Hepatic stellate cell (primary cell): ENCODE results near the gene BMPR1B.
"Not testable (repeated sequence)": the region's sequence is repeated elsewhere in the genome, so short reads cannot be mapped to it uniquely, and the experiment has no call there.

ENCODE experiments used
- DNase-seq: peaks from one replicate; pipeline ENCODE4 v3.0.0; 2011; ENCODE audit warnings: low spot score

The BMPR1B gene

DNA sequence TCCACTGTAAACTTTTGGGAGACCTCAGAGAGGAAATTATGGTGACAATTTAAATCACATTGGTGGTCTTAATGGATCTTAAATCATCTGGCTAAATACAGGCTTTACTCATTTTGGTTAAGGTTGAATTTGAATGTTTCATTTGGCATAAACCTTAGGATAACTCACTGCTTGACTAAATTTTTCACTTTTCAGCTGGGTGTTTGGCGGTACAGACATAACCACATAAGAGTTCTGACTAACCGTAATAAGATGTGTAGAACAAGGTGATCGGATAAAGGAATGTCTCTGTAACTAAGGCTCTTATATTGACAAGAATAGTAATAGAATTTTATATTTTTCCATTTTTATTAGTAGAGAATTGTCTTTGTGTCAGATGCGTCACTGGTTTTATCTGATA is 281.0 kb downstream of the BMPR1B start:
- no peak for DNase-seq

DNA sequence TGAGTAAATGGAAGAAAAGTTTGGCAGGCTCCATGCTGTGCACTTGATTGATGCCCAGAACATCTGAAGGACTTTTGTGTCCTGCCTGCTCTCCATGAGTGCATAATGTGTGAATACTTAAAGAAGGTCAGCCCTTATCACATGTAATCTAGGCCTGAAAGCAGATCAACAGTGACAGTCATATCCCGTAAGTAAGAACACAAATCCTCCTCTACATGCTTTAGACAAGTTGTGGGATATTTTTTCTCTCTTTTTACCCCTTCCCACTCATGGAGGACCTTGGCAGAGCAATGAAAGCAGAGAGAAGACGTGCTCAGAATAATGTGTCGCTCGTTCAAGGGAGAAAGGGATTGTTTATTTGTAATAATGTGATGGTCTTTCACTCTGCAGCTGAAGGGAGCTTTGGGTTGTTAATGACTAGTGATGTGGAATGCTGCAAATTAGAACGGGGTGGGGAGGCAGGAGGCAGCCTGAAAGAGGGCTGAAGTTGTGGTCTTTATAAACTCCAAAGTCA is 286.6 kb downstream of the BMPR1B start:
- DNase-seq, result no peak

DNA sequence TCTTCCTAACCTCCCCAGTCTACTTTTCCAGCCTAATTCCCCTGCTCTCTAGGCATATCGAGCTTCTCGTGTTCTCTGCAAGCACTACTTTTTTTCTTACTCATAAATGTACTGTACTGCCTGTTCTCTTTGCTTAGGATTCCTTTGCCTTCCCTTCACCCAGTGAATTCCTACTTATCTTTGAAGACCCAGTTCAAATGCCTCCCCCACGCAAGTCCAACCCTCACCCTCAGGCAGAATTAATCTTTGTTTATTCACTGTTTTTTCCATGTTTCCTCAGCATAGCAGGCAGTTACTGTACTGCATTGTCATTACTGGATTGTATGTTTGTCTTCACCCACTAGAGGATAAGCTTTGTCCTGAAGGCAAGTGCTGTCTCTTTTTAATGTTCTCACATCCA is 287.7 kb downstream of the BMPR1B start:
- DNase-seq, result no peak

DNA sequence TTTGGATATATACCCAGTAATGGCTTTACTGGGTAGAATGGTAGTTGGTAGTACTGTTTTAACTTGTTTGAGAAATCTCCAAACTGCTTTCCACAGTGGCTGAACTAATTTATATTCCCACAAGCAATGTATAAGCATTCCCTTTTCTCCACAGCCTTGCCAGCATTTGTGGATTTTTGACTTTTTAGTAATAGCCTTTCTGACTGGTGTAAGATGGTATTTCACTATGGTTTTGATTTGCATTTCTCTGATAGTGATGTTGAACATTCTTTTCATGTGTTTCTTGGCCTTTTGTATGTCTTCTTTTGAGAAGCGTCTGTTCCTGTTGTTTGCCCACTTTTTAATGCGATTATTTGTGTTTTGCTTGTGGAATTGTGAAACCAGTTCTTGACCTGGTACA is 290.5 kb downstream of the BMPR1B start:
- DNase-seq, result no peak

DNA sequence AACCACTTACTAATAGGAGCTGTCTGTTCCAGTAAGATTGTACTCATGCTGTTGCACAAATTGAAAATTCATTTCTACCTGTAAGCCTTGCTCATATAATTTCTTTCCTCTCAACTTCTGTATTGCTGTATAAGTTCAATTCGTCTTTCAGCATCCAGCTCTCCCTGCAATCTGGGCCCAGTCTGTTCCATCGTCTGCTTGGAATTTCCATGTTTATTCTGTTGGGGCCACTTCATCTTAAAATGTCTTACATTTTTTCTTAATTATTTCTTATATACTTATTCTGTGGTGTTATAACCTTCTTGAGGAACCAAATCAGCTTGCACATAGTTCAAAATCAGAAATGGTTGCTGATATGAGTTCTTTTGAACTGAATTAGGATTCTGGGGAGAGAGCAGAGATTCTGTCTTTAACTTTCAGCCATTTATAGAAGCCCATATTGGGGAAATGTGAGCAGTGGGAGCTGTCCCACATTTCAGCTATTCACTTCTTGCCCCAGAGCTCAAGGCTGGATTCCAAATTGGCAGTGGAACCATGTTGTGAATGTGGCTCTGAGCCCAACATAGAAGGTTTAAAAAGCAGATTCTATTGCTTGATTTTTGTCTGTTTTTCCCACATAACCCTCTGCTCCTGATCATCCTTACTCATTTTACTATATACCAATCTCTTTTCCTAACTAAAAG is 291.9 kb downstream of the BMPR1B start:
- no peak for DNase-seq

DNA sequence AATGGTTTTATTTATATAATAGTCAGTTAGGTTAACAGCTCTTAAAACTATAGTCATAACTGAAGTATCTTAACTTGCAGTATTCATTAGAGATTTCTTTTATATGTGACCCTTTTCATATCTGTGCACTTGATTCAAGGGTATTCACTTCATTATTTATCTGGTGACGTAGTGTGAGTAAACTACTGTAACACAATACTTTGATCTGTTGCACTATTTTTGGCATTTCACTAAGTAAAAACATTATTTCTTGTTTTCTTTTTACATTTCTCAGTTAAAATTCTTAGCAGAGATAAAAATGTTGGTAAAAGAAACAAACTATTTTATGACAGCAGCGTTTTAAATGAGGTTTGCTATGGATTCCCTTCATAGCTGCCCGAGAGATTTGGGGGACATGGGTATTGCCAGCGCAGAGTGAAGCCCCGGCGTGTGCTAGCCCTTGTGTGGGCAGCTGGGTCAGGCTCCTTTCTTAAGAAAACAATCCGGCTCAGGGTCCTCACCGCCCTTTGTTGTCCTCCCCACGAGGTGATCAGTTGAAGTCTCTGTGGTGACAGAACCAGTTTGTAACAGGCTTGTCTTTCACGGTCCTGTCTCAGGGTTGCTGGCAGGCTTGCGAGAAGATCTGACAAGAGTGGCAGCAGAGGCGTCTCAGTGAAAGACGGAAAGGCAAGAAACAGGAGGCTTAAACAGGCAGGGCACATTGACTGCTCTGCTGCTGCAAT is 293.4 kb downstream of the BMPR1B start:
- DNase-seq, result no peak

DNA sequence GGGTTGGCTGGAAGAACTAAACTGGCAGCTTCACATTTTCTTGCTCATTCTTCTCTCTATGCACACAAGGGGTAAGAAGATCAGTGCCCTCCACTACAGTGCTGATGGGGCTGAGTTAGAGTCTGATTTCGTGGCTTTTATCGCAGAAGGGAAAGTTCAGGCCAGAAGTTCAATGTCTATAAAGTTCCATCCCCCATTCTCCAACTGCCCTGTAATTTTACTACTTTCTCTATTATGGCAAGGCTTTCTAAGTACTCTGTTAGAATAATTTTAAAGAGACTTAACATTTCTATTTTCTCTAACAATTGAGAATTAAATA is 293.9 kb downstream of the BMPR1B start:
- DNase-seq, result no peak

DNA sequence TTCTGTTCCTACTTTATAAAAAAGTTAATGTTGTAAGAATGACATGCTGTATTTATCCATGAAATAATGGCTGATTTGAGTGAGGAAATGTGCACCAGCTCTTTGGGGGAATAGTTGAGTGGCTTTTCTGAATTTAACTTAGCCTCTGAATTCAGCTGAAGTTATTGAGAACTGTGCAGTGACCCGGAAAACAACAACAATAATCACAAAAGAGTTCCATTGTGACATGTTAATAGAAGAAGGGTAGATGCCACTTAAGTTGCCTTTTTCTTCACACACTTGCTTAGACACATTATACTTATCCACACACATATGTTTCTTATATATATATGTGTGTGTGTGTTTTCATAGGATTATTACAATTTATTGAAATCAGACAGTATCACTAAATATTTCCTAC is 301.2 kb downstream of the BMPR1B start:
- DNase-seq, result no peak

DNA sequence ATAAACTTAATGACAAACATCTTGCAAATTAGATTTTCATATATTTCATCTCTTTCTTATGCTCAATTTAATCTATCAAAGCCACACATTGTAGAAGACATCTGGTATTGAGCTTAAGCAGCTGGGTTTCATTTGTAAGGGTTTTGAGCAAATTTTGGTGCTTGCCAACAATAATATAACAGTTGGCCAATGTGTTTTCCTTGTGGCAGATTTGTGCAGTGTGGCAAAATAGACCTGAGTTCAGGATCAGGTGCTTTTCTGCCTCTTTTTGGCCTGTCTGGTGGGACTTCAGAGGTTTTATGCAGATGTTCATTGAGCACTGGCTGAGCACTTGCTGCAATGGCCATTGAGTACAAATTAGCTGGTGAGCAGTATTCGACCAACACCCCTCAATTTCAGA is 301.9 kb downstream of the BMPR1B start:
- DNase-seq, result no peak

DNA sequence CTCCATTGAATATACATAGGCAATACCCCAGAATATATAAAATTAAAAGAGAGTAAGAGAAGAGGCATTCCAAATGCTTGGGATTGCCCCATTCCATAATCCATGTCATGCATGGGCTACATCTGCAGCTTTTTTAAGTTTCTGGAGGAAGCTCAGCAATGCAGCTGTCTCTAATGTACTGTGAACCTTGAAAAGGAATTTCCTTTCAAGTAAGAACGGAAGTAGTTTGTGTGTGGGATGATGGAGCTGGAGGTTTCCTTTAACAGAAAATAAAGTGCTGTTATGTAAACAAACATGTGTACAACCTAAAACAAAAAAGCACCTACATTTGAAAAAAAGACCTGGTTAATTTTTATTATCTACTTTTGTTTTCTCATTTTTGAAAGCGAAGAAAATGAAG is 303.5 kb downstream of the BMPR1B start:
- no peak for DNase-seq

DNA sequence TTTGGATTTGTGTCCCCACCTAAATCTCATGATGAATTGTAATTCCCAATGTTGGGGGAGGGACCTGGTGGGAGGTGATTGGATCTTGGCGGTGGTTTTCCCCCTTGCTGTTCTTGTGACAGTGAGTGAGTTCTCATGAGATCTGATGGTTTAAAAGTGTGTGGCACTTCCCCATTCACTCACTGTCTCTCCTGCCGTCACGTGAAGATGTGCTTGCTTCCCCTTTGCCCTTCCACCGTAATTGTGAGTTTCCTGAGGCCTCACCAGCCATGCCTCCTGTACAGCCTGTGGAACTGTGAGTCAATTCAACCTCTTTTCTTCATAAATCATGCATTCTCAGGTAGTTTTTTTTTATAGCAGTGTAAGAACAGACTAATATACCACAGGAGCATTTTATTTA is 304.0 kb downstream of the BMPR1B start:
- not testable (repeated sequence) for DNase-seq

DNA sequence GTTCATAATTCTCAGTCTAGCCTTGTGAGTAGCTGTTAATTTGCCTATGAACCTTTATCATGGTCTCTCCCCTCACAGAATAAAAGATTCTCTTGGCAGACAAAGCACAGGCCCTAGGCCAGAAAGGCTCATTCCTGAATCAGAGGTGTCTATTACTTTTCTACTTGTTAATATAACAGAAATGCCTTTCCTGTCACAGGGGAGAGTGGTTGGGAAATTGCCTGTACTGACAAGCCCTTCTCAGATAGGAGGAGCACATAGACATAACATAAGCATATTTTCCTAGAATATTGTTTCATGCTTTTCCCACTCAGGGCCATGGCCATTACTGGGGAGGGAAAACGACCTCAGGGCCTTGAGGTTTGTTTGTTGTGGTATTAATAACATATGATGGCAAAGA is 308.3 kb downstream of the BMPR1B start:
- no peak for DNase-seq

DNA sequence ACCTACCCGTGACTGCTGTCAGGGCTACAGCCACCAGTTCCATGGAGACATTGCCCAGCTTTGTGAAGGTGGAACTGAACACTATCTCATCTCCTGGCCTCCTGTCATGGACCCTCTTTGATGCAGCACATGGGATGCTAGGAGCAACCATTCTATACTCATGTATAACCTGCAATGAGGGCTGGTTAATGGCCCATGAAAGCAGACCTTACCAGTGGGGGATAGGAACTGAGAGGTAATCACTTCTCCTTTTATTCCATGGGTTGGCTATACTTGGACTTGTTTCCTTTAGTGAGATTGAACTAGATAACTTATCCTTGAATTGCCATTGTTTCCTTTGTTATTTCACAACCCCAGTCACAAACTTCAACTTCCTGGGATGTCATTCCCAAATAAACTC is 310.6 kb downstream of the BMPR1B start:
- no peak for DNase-seq

DNA sequence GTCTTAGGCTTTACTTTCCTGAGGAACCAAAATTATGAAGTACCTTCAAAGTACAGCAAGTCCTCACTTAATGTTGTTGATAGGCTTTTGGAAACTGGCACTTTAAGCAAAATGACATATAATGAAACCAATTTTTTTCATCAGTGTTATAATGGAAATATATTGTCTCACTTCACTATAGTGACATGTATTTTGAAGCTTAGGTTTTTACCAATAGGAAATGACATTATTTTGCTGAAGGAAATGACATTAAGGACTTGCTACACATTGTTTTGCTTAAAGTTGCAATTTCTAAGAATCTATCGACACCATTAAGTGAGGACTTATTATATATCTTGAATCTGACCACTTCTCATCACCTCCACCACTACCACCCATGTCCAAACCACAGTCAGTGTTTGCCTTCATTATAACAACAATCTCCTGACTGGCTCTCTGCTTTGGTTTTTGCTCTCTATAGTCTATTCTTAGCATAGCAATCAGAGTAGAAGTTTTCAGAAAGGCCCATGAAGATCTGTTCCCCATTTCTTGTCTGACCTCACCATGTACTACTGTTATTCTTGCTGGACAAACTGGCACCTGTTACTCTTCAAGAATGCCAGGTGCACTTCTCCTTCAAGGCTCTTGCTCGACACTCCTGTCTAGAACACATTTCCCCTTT is 311.2 kb downstream of the BMPR1B start:
- DNase-seq, result no peak

DNA sequence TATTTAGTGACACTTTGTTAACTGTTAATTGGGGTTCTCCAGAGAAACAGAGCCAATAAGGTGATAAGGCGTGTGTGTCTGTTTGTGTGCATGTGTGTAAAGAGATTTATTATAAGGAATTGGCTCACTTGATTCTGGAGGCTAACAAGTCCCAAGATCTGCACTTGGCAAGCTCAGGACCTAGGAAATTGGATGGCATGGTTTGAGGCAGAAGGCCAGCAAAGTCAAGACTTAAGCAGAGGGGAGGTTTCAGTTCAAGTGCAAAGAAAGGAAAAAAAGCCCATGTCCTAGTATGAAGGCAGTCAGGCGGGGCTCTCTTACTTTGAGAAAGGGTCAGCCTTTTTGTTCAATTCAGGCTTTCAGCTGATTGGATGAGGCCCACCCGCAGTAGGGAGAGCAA is 314.1 kb downstream of the BMPR1B start:
- DNase-seq, result no peak

DNA sequence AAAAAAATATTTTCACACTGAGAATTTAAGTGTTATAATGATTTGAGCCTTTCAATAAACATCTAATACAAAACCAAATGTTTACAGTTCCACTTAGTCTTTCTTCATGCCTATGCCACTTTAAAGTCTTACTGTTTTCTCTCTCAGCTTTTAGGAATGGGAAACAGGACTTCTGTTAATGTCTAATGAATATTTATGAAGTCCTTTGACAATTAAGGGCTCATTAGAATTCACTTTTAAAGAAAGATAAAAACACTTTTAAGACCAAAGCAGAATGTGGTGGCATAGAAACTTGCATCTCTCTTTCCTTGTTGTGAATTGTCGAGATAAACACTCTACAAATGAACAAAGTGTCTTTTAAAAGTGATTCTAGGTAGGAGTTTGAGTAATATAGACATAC is 315.9 kb downstream of the BMPR1B start:
- DNase-seq, result no peak

DNA sequence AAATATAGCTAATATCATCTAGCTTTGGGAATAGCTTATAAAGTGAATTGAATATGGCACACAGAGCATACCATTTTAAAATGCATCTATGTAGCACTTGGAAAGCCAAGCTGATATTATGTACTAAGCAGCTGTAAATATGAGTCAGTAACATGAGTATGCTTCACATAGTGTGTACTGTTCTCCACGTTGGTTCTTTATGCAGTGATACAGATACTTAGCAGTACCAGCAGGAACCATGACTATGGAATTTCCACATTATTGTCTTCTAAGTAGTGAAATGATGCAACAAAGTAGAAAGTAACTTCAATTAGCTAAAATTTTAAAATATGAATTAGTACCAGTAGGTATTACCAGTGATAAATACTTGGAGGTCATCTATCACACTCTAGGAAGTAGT is 320.1 kb downstream of the BMPR1B start:
- DNase-seq, result no peak

DNA sequence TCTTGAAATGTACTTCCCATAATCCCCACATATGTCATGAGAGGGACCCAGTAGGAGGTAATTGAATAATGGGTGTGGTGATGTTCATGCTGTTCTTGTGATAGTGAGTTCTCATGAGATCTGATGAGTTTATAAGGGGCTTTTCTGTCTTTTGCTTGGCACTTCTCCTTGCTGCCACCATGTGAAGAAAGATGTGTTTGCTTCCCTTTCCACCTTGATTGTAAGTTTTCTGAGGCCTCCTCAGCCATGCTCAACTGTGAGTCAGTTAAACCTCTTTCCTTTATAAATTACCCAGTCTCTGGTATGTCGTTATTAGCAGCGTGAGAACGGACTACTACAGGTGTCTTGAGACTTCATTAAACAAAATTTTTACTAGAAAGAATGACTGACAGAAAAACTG is 323.2 kb downstream of the BMPR1B start:
- no peak for DNase-seq

DNA sequence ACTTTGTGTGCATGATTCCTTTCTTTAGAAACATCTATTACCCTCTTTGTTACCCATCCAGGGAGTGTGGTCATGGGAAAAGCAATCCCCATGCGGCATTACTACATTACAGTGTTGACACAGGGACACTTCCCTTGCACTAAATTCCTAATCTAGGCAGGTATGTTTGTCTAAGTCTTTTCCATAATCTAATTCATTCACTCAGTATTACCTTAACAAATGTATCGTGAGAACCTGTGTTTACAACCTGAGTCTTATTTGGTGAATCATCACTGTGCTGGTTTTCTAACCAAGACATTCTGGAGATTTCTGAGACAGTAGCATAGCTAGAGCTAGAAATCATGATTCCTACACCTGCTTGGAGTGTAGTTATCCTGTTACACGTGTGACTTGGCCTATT is 326.8 kb downstream of the BMPR1B start:
- no peak for DNase-seq

DNA sequence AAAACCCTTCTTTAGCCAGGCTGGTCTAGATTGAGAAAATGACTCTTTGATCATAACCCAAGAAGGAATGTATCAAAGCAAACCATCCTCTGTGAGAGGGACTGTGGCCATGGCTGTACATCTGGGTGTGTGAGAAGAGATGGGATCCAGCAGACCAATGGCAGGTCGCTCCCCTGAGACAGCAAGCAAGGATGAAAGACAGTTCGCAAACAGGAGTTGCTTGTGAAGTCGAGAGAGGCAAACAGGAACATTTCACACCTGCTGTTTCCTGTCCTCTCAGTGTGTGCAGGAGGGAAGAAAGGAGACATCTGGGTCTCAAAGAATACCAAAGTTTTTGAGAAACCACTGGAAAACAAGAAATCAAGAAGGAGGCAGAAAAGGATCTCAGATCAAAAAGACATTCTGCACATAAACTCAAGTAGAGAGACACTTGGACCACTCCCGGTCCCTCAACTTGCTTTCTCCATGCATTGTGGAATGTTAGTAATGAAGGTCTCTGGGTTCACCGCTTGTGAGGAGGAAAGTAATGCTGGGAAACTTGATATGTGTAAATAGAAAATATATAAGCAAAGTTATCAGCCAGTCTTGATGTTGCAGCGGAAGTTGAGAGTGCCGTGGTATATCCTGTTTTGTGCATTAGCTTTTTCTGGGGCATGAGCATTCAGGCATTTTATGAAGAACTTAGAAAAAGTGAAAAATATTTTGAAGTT is 327.5 kb downstream of the BMPR1B start:
- no peak for DNase-seq

DNA sequence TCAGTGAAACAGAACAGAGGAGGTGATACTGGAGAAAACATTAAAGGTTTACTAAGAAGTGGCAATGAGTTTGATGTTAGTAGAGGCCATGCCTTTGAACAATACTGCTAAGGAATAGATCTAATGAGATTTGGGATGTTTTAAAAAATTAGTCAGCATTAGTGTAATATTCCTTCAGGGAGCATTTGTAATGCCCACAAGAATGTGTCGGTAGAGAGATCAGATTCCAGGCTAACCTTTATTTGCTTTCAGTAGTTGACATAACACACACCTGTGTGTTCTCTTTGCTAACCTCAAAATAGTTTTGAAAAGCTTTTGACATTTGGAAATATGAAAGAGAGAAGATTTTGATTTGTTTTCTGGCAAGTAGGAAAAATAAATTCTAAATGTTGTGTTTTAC is 328.8 kb downstream of the BMPR1B start:
- no peak for DNase-seq

DNA sequence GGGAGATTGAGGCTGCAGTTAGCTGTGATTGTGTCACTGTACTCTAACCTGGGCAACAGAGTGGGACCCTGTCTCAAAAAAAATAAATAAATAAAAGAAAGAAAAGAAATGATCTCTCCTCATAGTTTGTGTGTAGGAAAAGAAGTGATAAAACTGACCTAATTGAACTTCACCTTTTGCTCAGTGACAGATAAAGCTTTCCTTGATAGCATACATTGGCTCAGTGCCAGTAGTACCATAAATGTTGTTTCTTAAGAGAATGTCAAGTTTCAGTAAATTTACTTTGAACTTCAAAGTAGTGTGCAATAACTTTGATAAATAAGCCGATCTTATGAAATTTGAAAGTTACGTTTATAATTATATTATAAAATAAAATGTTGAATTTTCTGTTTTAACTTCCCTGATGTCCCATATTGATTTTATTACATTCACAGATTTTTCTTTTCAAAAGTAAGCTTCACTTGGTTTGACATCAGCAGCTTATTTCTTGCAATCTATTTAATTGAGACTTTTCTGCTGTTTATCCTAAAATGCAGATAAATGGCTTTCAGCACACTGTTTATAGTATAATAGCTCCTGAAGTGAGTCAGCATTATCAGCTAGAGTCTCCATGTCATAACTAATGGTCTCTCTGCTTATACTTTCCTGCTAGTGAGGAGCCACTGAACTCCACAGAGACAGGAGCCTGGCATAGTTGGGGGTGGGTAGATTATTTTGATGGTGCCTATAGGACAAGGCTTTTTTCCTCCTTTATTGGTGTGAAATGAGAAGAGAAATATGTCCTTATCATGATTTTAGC is 330.1 kb downstream of the BMPR1B start:
- DNase-seq, result no peak
